Keratinocyte (primary cell): Measurements from ENCODE around the gene GPR146. TPM values are rescaled to one million over a fixed set of nuclear protein-coding genes. Genes with fewer than 3 reads are reported as not detected.

ENCODE experiments used
- DNase-seq: peaks from one replicate; pipeline ENCODE4 v3.0.0-alpha.2; 2011; ENCODE audit warnings: low read depth, missing footprints, low spot score
- FAIRE-seq: peaks from 2 replicates; lab custom pipeline; 2011; peaks lifted over from hg19 to GRCh38; lab: Jason Lieb, UNC
- H2AFZ ChIP-seq: 2 replicates; pipeline ENCODE4 v1.6.0; 2012; ENCODE audit warnings: low read length, control low read depth, inconsistent platforms; ENCODE audit not compliant: control insufficient read depth
- H3K27ac ChIP-seq: 2 replicates; pipeline ENCODE4 v1.5.1; 2011; ENCODE audit warnings: low read length; ENCODE audit not compliant: control insufficient read depth, insufficient read depth
- H3K27me3 ChIP-seq: 3 replicates; pipeline ENCODE4 v1.6.0; 2011; ENCODE audit warnings: low read length; ENCODE audit not compliant: control insufficient read depth, insufficient read depth; ENCODE audit errors: extremely low read depth
- H3K36me3 ChIP-seq, 2 experiments: 2 replicates in 1 of 2; 3 replicates in 1 of 2; pipeline ENCODE4 v1.5.1; 2011; ENCODE audit warnings: low read length in 2 of 2, mild to moderate bottlenecking in 1 of 2; ENCODE audit not compliant: control insufficient read depth in 2 of 2, insufficient read depth in 2 of 2; ENCODE audit errors: extremely low read depth in 1 of 2
- H3K4me1 ChIP-seq: 3 replicates; pipeline ENCODE4 v1.5.1; 2011; ENCODE audit warnings: low read length; ENCODE audit not compliant: control insufficient read depth, insufficient read depth; ENCODE audit errors: extremely low read depth
- H3K4me2 ChIP-seq: 3 replicates; pipeline ENCODE4 v1.6.0; 2011; ENCODE audit warnings: low read depth, low read length; ENCODE audit not compliant: control insufficient read depth, insufficient read depth; ENCODE audit errors: extremely low read depth
- H3K4me3 ChIP-seq, 3 experiments: fragments of 200-600 bp in 1 of 3; sonication (generic) in 1 of 3; 2 replicates in 2 of 3; 3 replicates in 1 of 3; pipeline ENCODE4 v1.5.1; 2011 to 2016; ENCODE audit warnings: low read length in 3 of 3, mild to moderate bottlenecking in 3 of 3, control low read depth in 2 of 3, inconsistent platforms in 1 of 3, low read depth in 1 of 3, mixed read lengths in 1 of 3, mixed run types in 1 of 3, moderate library complexity in 1 of 3; ENCODE audit not compliant: control insufficient read depth in 2 of 3, insufficient read depth in 2 of 3; ENCODE audit errors: extremely low read depth in 1 of 3
- H3K79me2 ChIP-seq: 2 replicates; pipeline ENCODE4 v1.6.0; 2012; ENCODE audit warnings: low read length; ENCODE audit not compliant: control insufficient read depth, insufficient read depth
- H3K9ac ChIP-seq: 3 replicates; pipeline ENCODE4 v1.6.0; 2011; ENCODE audit warnings: low read length; ENCODE audit not compliant: control insufficient read depth, insufficient read depth; ENCODE audit errors: extremely low read depth
- H3K9me1 ChIP-seq: 3 replicates; pipeline ENCODE4 v1.6.0; 2011; ENCODE audit warnings: low read length; ENCODE audit not compliant: control insufficient read depth, insufficient read depth; ENCODE audit errors: extremely low read depth
- H3K9me3 ChIP-seq: 2 replicates; pipeline ENCODE4 v1.5.1; 2012; ENCODE audit warnings: low read depth, low read length; ENCODE audit not compliant: control insufficient read depth
- H4K20me1 ChIP-seq: 3 replicates; pipeline ENCODE4 v1.6.0; 2011; ENCODE audit warnings: low read length; ENCODE audit not compliant: control insufficient read depth, insufficient read depth; ENCODE audit errors: extremely low read depth
- CTCF ChIP-seq, 3 experiments: IDR thresholded peaks in 1 of 3; conservative IDR thresholded peaks in 1 of 3; optimal IDR thresholded peaks in 1 of 3; 2 replicates in 2 of 3; 3 replicates in 1 of 3; pipeline versions ENCODE3 to v1.5.1; 2011; ENCODE audit warnings: low read length in 3 of 3, mild to moderate bottlenecking in 3 of 3, moderate library complexity in 2 of 3, control low read depth in 1 of 3, inconsistent platforms in 1 of 3; ENCODE audit not compliant: insufficient read depth in 2 of 3; ENCODE audit errors: extremely low read depth in 1 of 3
- EZH2 ChIP-seq: IDR thresholded peaks from one replicate; pipeline ENCODE4 v1.6.1; 2012; ENCODE audit warnings: inconsistent platforms, mild to moderate bottlenecking, low read length, moderate library complexity
- dilution Hi-C: fragments of 300-500 bp; cut with MboI; formaldehyde crosslinking; loops from one replicate; pipeline ENCODE4 v1.7.0; 2020; ENCODE audit warnings: low sequenced_read_pairs; ENCODE audit not compliant: extremely low pct_ligation_motif_present
- polyA plus RNA-seq, 5 experiments: library from polyadenylated mRNA; depleted of rRNA in 3 of 5; stranded (reverse) in 3 of 5; stranded (forward) in 1 of 5; unstranded in 1 of 5; fragments of >200 nt; gene quantifications; 1 replicate in 1 of 5; 2 replicates in 3 of 5; 3 replicates in 1 of 5; pipeline versions ENCODE4 v1.2.1 to v1.2.3, GENCODE V29; 2011 to 2012; ENCODE audit warnings: missing spikeins in 2 of 5, low read depth in 1 of 5, low replicate concordance in 1 of 5

The GPR146 gene
- polyA plus RNA-seq, 1 donor (not counting 4 experiments of a cell fraction or from before 2014, with no cell fraction given): 0.13 TPM

GRCh38 chr7:1058821-1059199 lies 14.5 kb downstream of the GPR146 start:
- peaks cover 25% of the 10 kb centered on the region for H3K4me1 ChIP-seq
- dilution Hi-C loops: no loop called here
- H3K27me3 ChIP-seq: no peaks in the 10 kb centered on the region
- H3K36me3 ChIP-seq: peaks cover 6 to 7% of the 10 kb centered on the region in 2 experiments
- H3K9me3 ChIP-seq: no peaks in the 10 kb centered on the region
- H4K20me1 ChIP-seq: no peaks in the 10 kb centered on the region
- H3K9me1 ChIP-seq: peaks cover 2% of the 10 kb centered on the region
- no peak overlapping the region for H2AFZ ChIP-seq
- H3K4me2 ChIP-seq: no peak overlapping the region
- H3K9ac ChIP-seq: no peak overlapping the region
- DNase-seq (no peak), FAIRE-seq (no peak)
- no peaks in the 10 kb centered on the region for H3K79me2 ChIP-seq
- no peak overlapping the region for H3K4me3 ChIP-seq
- TF ChIP-seq EZH2 (no peak), CTCF (optimal IDR thresholded peaks at IDR 0.05 in 1 of 3, IDR thresholded peaks at IDR 0.05 in 1 of 3, conservative IDR thresholded peaks at IDR 0.05 in 1 of 3; ENCODE audit: extremely low read depth in 1 of 3, insufficient read depth in 2 of 3, low read length in 3 of 3) (no peak)
- no peak overlapping the region for H3K27ac ChIP-seq

- Histone ChIP-seq H3K79me2 (no peaks in the 10 kb centered on the region), H3K4me1 (peaks cover 25% of the 10 kb centered on the region), H2AFZ (no peak overlapping the region), H3K27me3 (no peaks in the 10 kb centered on the region), H3K9me3 (no peaks in the 10 kb centered on the region), H3K36me3 (peaks cover 6 to 7% of the 10 kb centered on the region in 2 experiments), H3K4me3 (no peak overlapping the region), H3K9ac (no peak overlapping the region), H3K27ac (no peak overlapping the region), H3K4me2 (no peak overlapping the region), H3K9me1 (peaks cover 2% of the 10 kb centered on the region), H4K20me1 (no peaks in the 10 kb centered on the region)
- dilution Hi-C loops: no loop called here
- FAIRE-seq (no peak), DNase-seq (no peak)
- TF ChIP-seq EZH2: no peak
- no peak for TF ChIP-seq CTCF (optimal IDR thresholded peaks at IDR 0.05 in 1 of 3, IDR thresholded peaks at IDR 0.05 in 1 of 3, conservative IDR thresholded peaks at IDR 0.05 in 1 of 3; ENCODE audit: extremely low read depth in 1 of 3, insufficient read depth in 2 of 3, low read length in 3 of 3)
Observed at GRCh38 chr7:1059200-1060091, 15.1 kb downstream of the GPR146 start.
